HCT116 (cell line): ENCODE results near the gene GRID2. TPM values are rescaled to one million over a fixed set of nuclear protein-coding genes. Genes with fewer than 3 reads are reported as not detected.

Experiments used
- ATAC-seq: fragments of 200-7000 bp; cut with Tn5 transposase; 2 replicates; pipeline ENCODE4 v1.9.1; 2020; ENCODE audit warnings: mild to moderate bottlenecking, moderate library complexity
- BruUV-seq: library from RNA; stranded (reverse); fragments of 400-500 nt; replicated peaks from 2 replicates; lab custom pipeline; 2021; lab: Mats Ljungman, UMichigan
- CTCF ChIA-PET: fragments of 300-600 bp; sonication (Branson Sonifier 250); formaldehyde crosslinking; loops from one replicate; lab custom pipeline; 2021; ENCODE audit warnings: antibody characterized with exemption; lab: Charles Lee
- POLR2A ChIA-PET: fragments of 300-600, 350-600 bp; sonication (Branson Sonifier 250); formaldehyde crosslinking; loops from one replicate; lab custom pipeline; 2021; ENCODE audit warnings: antibody characterized with exemption; lab: Charles Lee
- RAD21 ChIA-PET, 2 experiments: fragments of 300-600 bp; sonication (Branson Sonifier 250); formaldehyde crosslinking; loops; one replicate each; lab custom pipeline; 2023; ENCODE audit warnings: low total read pairs in 2 of 2; ENCODE audit not compliant: uncharacterized antibody in 2 of 2, unreplicated experiment in 2 of 2, low non-redundant PET in 1 of 2; lab: Charles Lee
- DNase-seq: peaks from one replicate; pipeline ENCODE4 v3.0.0-alpha.2; 2010; ENCODE audit warnings: low read depth, low spot score
- H2AFZ ChIP-seq: fragments of 200-600 bp; shearing (Covaris generic), sonication (generic); 2 replicates; pipeline ENCODE4 v1.6.1; 2017; ENCODE audit warnings: low read depth, mixed run types, mixed read lengths, antibody characterized with exemption, low read length; ENCODE audit not compliant: poor library complexity, severe bottlenecking
- H3K27ac ChIP-seq: 2 replicates; pipeline ENCODE4 v1.5.1; 2012; ENCODE audit warnings: low read depth, low read length
- H3K27me3 ChIP-seq: fragments of 200-600 bp; sonication (generic); 2 replicates; pipeline ENCODE4 v1.6.1; 2016; ENCODE audit warnings: mixed run types, low read length, mixed read lengths; ENCODE audit not compliant: insufficient read depth
- H3K36me3 ChIP-seq, 2 experiments: fragments of 200-500 bp in 1 of 2; fragments of 200-600 bp in 1 of 2; sonication (Bioruptor generic) in 1 of 2; sonication (generic) in 1 of 2; 2 replicates each; pipeline versions ENCODE4 v1.5.1 to v1.6.1; 2014 to 2016; ENCODE audit warnings: low read length in 2 of 2, inconsistent platforms in 1 of 2, mixed read lengths in 1 of 2, mixed run types in 1 of 2; ENCODE audit not compliant: insufficient read depth in 2 of 2, control insufficient read depth in 1 of 2
- H3K4me1 ChIP-seq, 2 experiments: fragments of 200-600 bp in 1 of 2; sonication (generic) in 1 of 2; 2 replicates each; pipeline versions ENCODE4 v1.5.1 to v1.6.1; 2012 to 2017; ENCODE audit warnings: low read length in 2 of 2, inconsistent platforms in 1 of 2, mild to moderate bottlenecking in 1 of 2, mixed read lengths in 1 of 2, mixed run types in 1 of 2, moderate library complexity in 1 of 2; ENCODE audit not compliant: insufficient read depth in 2 of 2, control insufficient read depth in 1 of 2
- H3K4me2 ChIP-seq: fragments of 200-600 bp; sonication (generic); 2 replicates; pipeline ENCODE4 v1.6.1; 2017; ENCODE audit warnings: mixed run types, low read length, mixed read lengths
- H3K4me3 ChIP-seq, 2 experiments: fragments of 200-600 bp in 1 of 2; sonication (generic) in 1 of 2; replicated peaks in 1 of 2; 2 replicates each; pipeline ENCODE4 v1.5.1; 2011 to 2016; ENCODE audit warnings: low read length in 2 of 2, control low read depth in 1 of 2, low read depth in 1 of 2, mild to moderate bottlenecking in 1 of 2, mixed read lengths in 1 of 2, mixed run types in 1 of 2
- H3K79me2 ChIP-seq: fragments of 200-600 bp; sonication (generic); 2 replicates; pipeline ENCODE4 v1.6.1; 2017; ENCODE audit warnings: mild to moderate bottlenecking, mixed run types, low read length, moderate library complexity, mixed read lengths; ENCODE audit not compliant: insufficient read depth
- H3K9ac ChIP-seq: fragments of 200-600 bp; sonication (generic); 2 replicates; pipeline ENCODE4 v1.6.1; 2016; ENCODE audit warnings: low read length, mixed read lengths
- H3K9me2 ChIP-seq: fragments of 200-600 bp; sonication (generic), shearing (Covaris generic); 2 replicates; pipeline ENCODE4 v1.6.1; 2017; ENCODE audit warnings: mixed run types, mild to moderate bottlenecking, moderate library complexity; ENCODE audit not compliant: insufficient read depth
- H3K9me3 ChIP-seq, 2 experiments: fragments of 200-500 bp in 1 of 2; fragments of 200-600 bp in 1 of 2; sonication (Bioruptor generic) in 1 of 2; sonication (generic) in 1 of 2; 2 replicates each; pipeline ENCODE4 v1.6.1; 2014 to 2017; ENCODE audit warnings: low read length in 2 of 2, mixed read lengths in 2 of 2, inconsistent platforms in 1 of 2, low read depth in 1 of 2, mild to moderate bottlenecking in 1 of 2, mixed run types in 1 of 2, moderate library complexity in 1 of 2; ENCODE audit not compliant: control insufficient read depth in 1 of 2, insufficient read depth in 1 of 2
- H4K20me1 ChIP-seq: fragments of 200-600 bp; sonication (generic), shearing (Covaris generic); 2 replicates; pipeline ENCODE4 v1.6.1; 2017; ENCODE audit warnings: mixed run types, mild to moderate bottlenecking, moderate library complexity; ENCODE audit not compliant: insufficient read depth
- CBX3 ChIP-seq: IDR thresholded peaks from 2 replicates; pipeline ENCODE4 v1.6.1; 2012; ENCODE audit warnings: low read depth
- CTCF ChIP-seq, 3 experiments: fragments of 200-600 bp in 1 of 3; sonication (generic) in 1 of 3; IDR thresholded peaks in 2 of 3; conservative IDR thresholded peaks in 1 of 3; 2 replicates each; pipeline ENCODE4 v1.5.1; 2012 to 2017; ENCODE audit warnings: low read depth in 2 of 3, low read length in 2 of 3, antibody characterized with exemption in 1 of 3, borderline replicate concordance in 1 of 3, control low read depth in 1 of 3, mild to moderate bottlenecking in 1 of 3, mixed read lengths in 1 of 3, mixed run types in 1 of 3, moderate library complexity in 1 of 3; ENCODE audit not compliant: insufficient read depth in 1 of 3
- EGR1 ChIP-seq: IDR thresholded peaks from 2 replicates; pipeline ENCODE4 v1.6.1; 2012; ENCODE audit warnings: low read depth
- EZH2 ChIP-seq: fragments of 200-600 bp; sonication (generic); IDR thresholded peaks from 2 replicates; pipeline ENCODE4 v1.6.1; 2017; ENCODE audit warnings: antibody characterized with exemption, mixed run types
- EZH2phosphoT487 ChIP-seq: fragments of 200-600 bp; IDR thresholded peaks from 2 replicates; pipeline ENCODE4 v1.6.1; 2018; ENCODE audit warnings: antibody characterized with exemption, borderline replicate concordance
- FOSL1 ChIP-seq: IDR thresholded peaks from 2 replicates; pipeline ENCODE4 v1.6.1; 2012; ENCODE audit warnings: low read depth
- JUND ChIP-seq: IDR thresholded peaks from 2 replicates; pipeline ENCODE4 v1.6.1; 2012
- MAX ChIP-seq: IDR thresholded peaks from 2 replicates; pipeline ENCODE4 v1.6.1; 2012
- POLR2A ChIP-seq: IDR thresholded peaks from 2 replicates; pipeline ENCODE4 v1.7.0; 2011; ENCODE audit warnings: borderline replicate concordance; ENCODE audit not compliant: insufficient read depth, insufficient read length; ENCODE audit errors: extremely low read depth
- RAD21 ChIP-seq: IDR thresholded peaks from 2 replicates; pipeline ENCODE4 v1.6.1; 2012; ENCODE audit warnings: low read depth, mild to moderate bottlenecking
- REST ChIP-seq: IDR thresholded peaks from 2 replicates; pipeline ENCODE4 v1.6.1; 2012; ENCODE audit warnings: low read depth
- SIN3A ChIP-seq: IDR thresholded peaks from 2 replicates; pipeline ENCODE4 v1.6.1; 2012; ENCODE audit warnings: low read depth
- SP1 ChIP-seq: IDR thresholded peaks from 2 replicates; pipeline ENCODE4 v1.6.1; 2012; ENCODE audit warnings: low read depth
- SRF ChIP-seq: IDR thresholded peaks from 2 replicates; pipeline ENCODE4 v1.6.1; 2012; ENCODE audit warnings: low read depth
- TCF7L2 ChIP-seq: IDR thresholded peaks from 2 replicates; pipeline ENCODE4 v1.7.0; 2011; ENCODE audit warnings: borderline replicate concordance, inconsistent platforms; ENCODE audit not compliant: insufficient read depth, insufficient read length; ENCODE audit errors: extremely low read depth
- YY1 ChIP-seq: IDR thresholded peaks from 2 replicates; pipeline ENCODE4 v1.6.1; 2011; ENCODE audit warnings: low read length, low read depth, moderate library complexity, mild to moderate bottlenecking; ENCODE audit not compliant: insufficient replicate concordance; ENCODE audit errors: extremely low read depth
- ZFX ChIP-seq: fragments of 450-650 bp; IDR thresholded peaks from 2 replicates; pipeline ENCODE4 v1.6.1; 2017
- ZNF274 ChIP-seq: fragments of 200-500 bp; sonication (Bioruptor generic); IDR thresholded peaks from 2 replicates; pipeline ENCODE4 v1.6.1; 2014; ENCODE audit warnings: mild to moderate bottlenecking, low read depth, low read length, inconsistent platforms
- intact Hi-C: fragments of 100-400 bp; cut with micrococcal nuclease; formaldehyde crosslinking; loops from 2 replicates; pipeline ENCODE4 v1.10.0; 2022
- total RNA-seq: library from RNA; stranded (reverse); gene quantifications from one replicate; pipeline ENCODE4 v1.2.1, GENCODE V29; 2021; ENCODE audit not compliant: unreplicated experiment

The GRID2 gene
- total RNA-seq, 1 experiment from 2014 or later: not detected

- no peak overlapping the region for H3K4me3 ChIP-seq
- no peaks in the 10 kb centered on the region for H4K20me1 ChIP-seq
- no peaks in the 10 kb centered on the region for H3K36me3 ChIP-seq
- DNase-seq (no peak), ATAC-seq (no peak)
- no peak overlapping the region for H3K27ac ChIP-seq
- TF ChIP-seq ZNF274: no peak
- no peak for TF ChIP-seq EZH2phosphoT487
- no peak for TF ChIP-seq TCF7L2
- no peak for TF ChIP-seq SIN3A
- TF ChIP-seq REST: no peak
- no peak for TF ChIP-seq JUND
- no peak for TF ChIP-seq MAX
- no peak for TF ChIP-seq YY1
- TF ChIP-seq CTCF (IDR thresholded peaks at IDR 0.05 in 2 of 3, conservative IDR thresholded peaks at IDR 0.05 in 1 of 3; ENCODE audit: borderline replicate concordance in 1 of 3, insufficient read depth in 1 of 3, low read depth in 2 of 3, low read length in 2 of 3): no peak
- no peak for TF ChIP-seq POLR2A
- TF ChIP-seq RAD21: no peak
- no peak for TF ChIP-seq FOSL1
- TF ChIP-seq EGR1: no peak
- TF ChIP-seq EZH2: no peak
- TF ChIP-seq SP1: no peak
- TF ChIP-seq ZFX: no peak
- no peak for TF ChIP-seq CBX3
- TF ChIP-seq SRF: no peak
- H3K4me1 ChIP-seq: no peaks in the 10 kb centered on the region
- H3K79me2 ChIP-seq: no peaks in the 10 kb centered on the region
- no peaks in the 10 kb centered on the region for H3K9me2 ChIP-seq
- RAD21 ChIA-PET: no interaction called here
- no peak overlapping the region for H3K4me2 ChIP-seq
- intact Hi-C loops: no loop called here
- H3K9me3 ChIP-seq: no peaks in the 10 kb centered on the region; a peak in 1 of 4 replicates
- no peak overlapping the region for H3K9ac ChIP-seq
- H3K27me3 ChIP-seq: no peaks in the 10 kb centered on the region
- no peak overlapping the region for H2AFZ ChIP-seq
- CTCF ChIA-PET: no interaction called here
- POLR2A ChIA-PET: no interaction called here
- BruUV-seq: no TSS peak
Observed at GRCh38 chr4:92265798-92266197, 38.0 kb upstream of the GRID2 start.
